Neural cell (in vitro differentiated cells): ENCODE data around the gene NCOA5.

Experiments used
- CTCF ChIP-seq: fragments of 450-650 bp; IDR thresholded peaks from 2 replicates; pipeline ENCODE4 v1.5.1; 2014; ENCODE audit warnings: antibody characterized with exemption, mild to moderate bottlenecking, moderate library complexity; ENCODE audit not compliant: poor library complexity, severe bottlenecking
- EP300 ChIP-seq: fragments of 450-650 bp; conservative IDR thresholded peaks from 2 replicates; pipeline ENCODE4 v1.6.1; 2014; ENCODE audit warnings: antibody characterized with exemption, mild to moderate bottlenecking, moderate library complexity; ENCODE audit not compliant: poor library complexity, severe bottlenecking
- EZH2 ChIP-seq: fragments of 200-600, 300-800 bp; shearing (Covaris generic), sonication (generic); IDR thresholded peaks from 2 replicates; pipeline ENCODE4 v1.6.1; 2014; ENCODE audit warnings: antibody characterized with exemption, low read length, borderline replicate concordance, mild to moderate bottlenecking; ENCODE audit not compliant: insufficient read depth, poor library complexity, severe bottlenecking
- MXI1 ChIP-seq: fragments of 450-650 bp; conservative IDR thresholded peaks from 2 replicates; pipeline ENCODE4 v1.6.1; 2014; ENCODE audit warnings: antibody characterized with exemption, mild to moderate bottlenecking; ENCODE audit not compliant: poor library complexity, severe bottlenecking
- POLR2AphosphoS5 ChIP-seq: IDR thresholded peaks from 2 replicates; pipeline ENCODE4 v1.6.1; 2012
- RAD21 ChIP-seq: fragments of 450-650 bp; conservative IDR thresholded peaks from 2 replicates; pipeline ENCODE4 v1.6.1; 2014; ENCODE audit warnings: antibody characterized with exemption, mild to moderate bottlenecking, moderate library complexity
- SMC3 ChIP-seq: fragments of 450-650 bp; conservative IDR thresholded peaks from 2 replicates; pipeline ENCODE4 v1.6.1; 2014; ENCODE audit warnings: antibody characterized with exemption, mild to moderate bottlenecking, moderate library complexity; ENCODE audit not compliant: poor library complexity
- TAF1 ChIP-seq: IDR thresholded peaks from 2 replicates; pipeline ENCODE4 v1.6.1; 2012; ENCODE audit warnings: low read depth
- TF ChIP-seq, protein P1 (sequence below): IDR thresholded peaks from 2 replicates; pipeline ENCODE4 v1.6.1; 2012; ENCODE audit warnings: borderline replicate concordance

- TF ChIP-seq CTCF: peak; percentile 69
- no peak for TF ChIP-seq EZH2
- TF ChIP-seq POLR2AphosphoS5: peak; percentile 99
- TF ChIP-seq TAF1: peak; percentile 98
- TF ChIP-seq, protein P1, sequence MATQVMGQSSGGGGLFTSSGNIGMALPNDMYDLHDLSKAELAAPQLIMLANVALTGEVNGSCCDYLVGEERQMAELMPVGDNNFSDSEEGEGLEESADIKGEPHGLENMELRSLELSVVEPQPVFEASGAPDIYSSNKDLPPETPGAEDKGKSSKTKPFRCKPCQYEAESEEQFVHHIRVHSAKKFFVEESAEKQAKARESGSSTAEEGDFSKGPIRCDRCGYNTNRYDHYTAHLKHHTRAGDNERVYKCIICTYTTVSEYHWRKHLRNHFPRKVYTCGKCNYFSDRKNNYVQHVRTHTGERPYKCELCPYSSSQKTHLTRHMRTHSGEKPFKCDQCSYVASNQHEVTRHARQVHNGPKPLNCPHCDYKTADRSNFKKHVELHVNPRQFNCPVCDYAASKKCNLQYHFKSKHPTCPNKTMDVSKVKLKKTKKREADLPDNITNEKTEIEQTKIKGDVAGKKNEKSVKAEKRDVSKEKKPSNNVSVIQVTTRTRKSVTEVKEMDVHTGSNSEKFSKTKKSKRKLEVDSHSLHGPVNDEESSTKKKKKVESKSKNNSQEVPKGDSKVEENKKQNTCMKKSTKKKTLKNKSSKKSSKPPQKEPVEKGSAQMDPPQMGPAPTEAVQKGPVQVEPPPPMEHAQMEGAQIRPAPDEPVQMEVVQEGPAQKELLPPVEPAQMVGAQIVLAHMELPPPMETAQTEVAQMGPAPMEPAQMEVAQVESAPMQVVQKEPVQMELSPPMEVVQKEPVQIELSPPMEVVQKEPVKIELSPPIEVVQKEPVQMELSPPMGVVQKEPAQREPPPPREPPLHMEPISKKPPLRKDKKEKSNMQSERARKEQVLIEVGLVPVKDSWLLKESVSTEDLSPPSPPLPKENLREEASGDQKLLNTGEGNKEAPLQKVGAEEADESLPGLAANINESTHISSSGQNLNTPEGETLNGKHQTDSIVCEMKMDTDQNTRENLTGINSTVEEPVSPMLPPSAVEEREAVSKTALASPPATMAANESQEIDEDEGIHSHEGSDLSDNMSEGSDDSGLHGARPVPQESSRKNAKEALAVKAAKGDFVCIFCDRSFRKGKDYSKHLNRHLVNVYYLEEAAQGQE: peak; percentile 88
- peak; percentile 67 for TF ChIP-seq SMC3
- peak; percentile 83 for TF ChIP-seq EP300
- peak; percentile 93 for TF ChIP-seq MXI1
- TF ChIP-seq RAD21: peak; percentile 63
These were observed at the start of gene NCOA5 for GRCh38 chr20:46089417-46090388.
